Heart right ventricle (tissue), 16 donors: ENCODE data around the gene MPZ. TPM values are rescaled to one million over a fixed set of nuclear protein-coding genes. Genes with fewer than 3 reads are reported as not detected.
A peak's percentile ranks its signal among the peaks of the same experiment; 100 is the strongest.

ENCODE experiments used
- ATAC-seq, 8 donors: fragments of 200-7000 bp; cut with Tn5 transposase; one replicate each; pipeline ENCODE4 v1.9.1; 2020; ENCODE audit warnings: mild to moderate bottlenecking in 8 of 8, moderate library complexity in 8 of 8, moderate number of reproducible peaks in 1 of 8
- DNase-seq, 2 donors: peaks; one replicate each; pipeline ENCODE4 v3.0.0-alpha.2; 2020
- H3K27ac ChIP-seq, 10 donors: fragments of 200-600 bp; sonication (generic) in 2 of 10; one replicate each; pipeline versions ENCODE4 v1.5.0 to v1.8.0; 2020 to 2022; ENCODE audit warnings: mild to moderate bottlenecking in 3 of 10
- H3K27me3 ChIP-seq, 7 donors: fragments of 200-600 bp; one replicate each; pipeline ENCODE4 v1.8.0; 2021 to 2022; ENCODE audit warnings: mild to moderate bottlenecking in 2 of 7
- H3K36me3 ChIP-seq, 9 donors: fragments of 200-600 bp; sonication (generic) in 1 of 9; one replicate each; pipeline versions ENCODE4 v1.5.0 to v1.8.0; 2020 to 2022; ENCODE audit warnings: mild to moderate bottlenecking in 2 of 9
- H3K4me1 ChIP-seq, 9 donors: fragments of 200-600 bp; sonication (generic) in 1 of 9; one replicate each; pipeline versions ENCODE4 v1.5.0 to v1.8.0; 2020 to 2022; ENCODE audit warnings: mild to moderate bottlenecking in 4 of 9
- H3K4me3 ChIP-seq, 10 donors: fragments of 200-600 bp; sonication (generic) in 2 of 10; one replicate each; pipeline versions ENCODE4 v1.5.0 to v1.8.0; 2020 to 2022; ENCODE audit warnings: mild to moderate bottlenecking in 7 of 10, moderate library complexity in 2 of 10
- H3K9me3 ChIP-seq, 11 donors: fragments of 200-600 bp in 10 of 11; sonication (generic) in 2 of 11; one replicate each; pipeline versions ENCODE4 v1.5.0 to v1.8.0; 2013 to 2022; ENCODE audit warnings: mild to moderate bottlenecking in 2 of 11, control low read depth in 1 of 11, moderate library complexity in 1 of 11
- WGBS, 2 donors: extraction: QIAGEN DNeasy Blood & Tissue Kit; methylation state at CpG; one replicate each; pipeline ENCODE4 v1.1.7; 2013; ENCODE audit warnings: inconsistent platforms in 1 of 2; 5-methylcytosine and 5-hydroxymethylcytosine counted together
- intact Hi-C, 10 donors: fragments of 100-400 bp; cut with DNase I; formaldehyde crosslinking; loops; one replicate each; pipeline versions ENCODE4 v1.11.1 to v1.14.2; 2022
- polyA plus RNA-seq, 2 donors: library from polyadenylated mRNA; stranded (reverse); fragments of 200-250 nt; gene quantifications; one replicate each; pipeline ENCODE4 v1.2.3, GENCODE V29; 2013
- total RNA-seq, 10 donors: library from RNA; stranded (reverse); fragmentation: NEBNext Ultra II Directional in 3 of 10; extraction: Animal tissue kit (Norgen Biotek cat#: 25700) in 3 of 10; gene quantifications; one replicate each; pipeline versions ENCODE4 v1.2.1 to v1.2.4, GENCODE V29; 2021 to 2023
- TF ChIP-seq, protein P1 (sequence below), 9 donors: fragments of 200-600 bp; sonication (generic) in 2 of 9; IDR thresholded peaks; one replicate each; pipeline versions ENCODE4 v1.5.0 to v1.8.0; 2021 to 2022; ENCODE audit warnings: antibody characterized with exemption in 9 of 9, mild to moderate bottlenecking in 5 of 9, moderate library complexity in 1 of 9
- donor health status: Arrhythmogenic right ventricular cardiomyopathy.
- donor health status: ischemic (EF 13 %, LVEDD 7.1; RV severe dilation, severe dysfunction).
- donor health status: healthy with polysubstance abuse.
- donor health status: DM: no; HTN: yes; CAD: no.
- donor health status: DM: no; HTN: no; CAD: no.
- donor health status: ischemic (EF 25% LVEDD 6.9; RV normal size, moderate dysfunction).
- donor health status: ischemic (EF 25% LVEDD 5.7; RV mildly dilated, moderate dysfunction).
- donor health status: healthy.
- donor health status: DM: yes; HTN: yes; CAD: no.
- donor health status: Ischemic cardiomyopathy.
- donor health status: ischemic (EF 35%, LVEDD 5.7; RV mildly dilated, moderate dysfunction).
- donor health status: nonischemic (EF 11% LVEDD 7.7; RV severe dilation, severe dysfunction).
- donor health status: DM: yes; HTN: yes; CAD: no.
- donor health status: PGD.
- donor health status: ischemic (EF 29% LVEDD 5.4; RV normal size, mild dysfunction).
- donor health status: nonischemic (EF 23%, LVEDD 6.1; RV moderate dilation, normal function).

Gene MPZ
- total and polyA plus RNA-seq, 12 donors = 1.0 to 5.6 (median 1.6) TPM

DNA sequence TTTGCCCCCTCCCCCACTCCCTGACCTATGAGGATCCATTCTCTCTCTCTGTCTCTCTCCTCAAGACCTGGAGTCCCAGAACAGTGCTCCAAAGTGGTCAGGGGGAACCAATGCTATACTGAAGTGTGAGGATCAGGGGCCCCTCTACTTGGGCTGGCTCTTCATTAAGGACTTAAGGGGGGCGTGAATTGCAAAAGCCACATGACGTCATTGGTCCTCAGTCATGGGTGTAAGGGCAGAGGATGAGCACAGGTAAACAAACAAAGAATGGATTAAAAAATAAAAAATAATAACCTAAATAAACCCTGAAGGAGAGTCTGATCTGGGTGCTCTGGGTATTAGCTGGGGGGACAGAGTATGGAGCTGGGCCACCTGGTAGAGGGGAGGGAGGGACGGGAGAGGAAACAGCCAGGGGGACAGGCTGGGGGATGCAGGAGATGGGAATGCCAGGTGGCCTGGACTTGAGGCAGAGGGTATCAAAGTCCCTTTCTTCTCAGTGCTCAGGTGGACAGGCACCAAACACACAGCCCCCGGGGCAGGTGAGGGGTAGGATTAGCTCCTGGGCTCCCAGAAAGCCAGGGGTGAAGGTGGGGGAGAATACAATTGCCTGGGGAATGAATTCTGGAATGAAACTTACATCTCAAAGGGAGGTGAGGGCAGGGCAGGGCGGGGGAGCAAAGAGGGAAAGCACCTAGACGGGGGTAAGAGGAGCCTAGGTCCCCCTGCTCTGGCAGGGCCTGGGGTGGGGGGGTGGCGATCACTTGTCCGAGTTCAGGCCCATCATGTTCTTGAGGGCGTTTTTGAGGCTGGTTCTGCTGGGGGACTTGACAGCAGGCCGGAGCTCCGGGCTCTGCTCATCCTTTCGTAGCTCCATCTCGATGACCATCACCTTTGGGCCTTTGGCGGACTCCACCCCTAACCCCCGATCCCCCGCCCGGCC lies 4.6 kb downstream of the MPZ start:
- peaks cover 0 to 14% (median 0%) of the 10 kb centered on the region in 9 donors for H3K36me3 ChIP-seq
- intact Hi-C loops = loop anchor here in 2 of 10 donors (1.0 to 5.0 kb wide), 2 partner anchors 62 to 151 kb away; partner anchors contain the start of gene CFAP126 (in 1 of the 2)
- WGBS, 2 donors = 22% methylated on average over 17 of the region's 17 CpGs
- TF ChIP-seq, protein P1, sequence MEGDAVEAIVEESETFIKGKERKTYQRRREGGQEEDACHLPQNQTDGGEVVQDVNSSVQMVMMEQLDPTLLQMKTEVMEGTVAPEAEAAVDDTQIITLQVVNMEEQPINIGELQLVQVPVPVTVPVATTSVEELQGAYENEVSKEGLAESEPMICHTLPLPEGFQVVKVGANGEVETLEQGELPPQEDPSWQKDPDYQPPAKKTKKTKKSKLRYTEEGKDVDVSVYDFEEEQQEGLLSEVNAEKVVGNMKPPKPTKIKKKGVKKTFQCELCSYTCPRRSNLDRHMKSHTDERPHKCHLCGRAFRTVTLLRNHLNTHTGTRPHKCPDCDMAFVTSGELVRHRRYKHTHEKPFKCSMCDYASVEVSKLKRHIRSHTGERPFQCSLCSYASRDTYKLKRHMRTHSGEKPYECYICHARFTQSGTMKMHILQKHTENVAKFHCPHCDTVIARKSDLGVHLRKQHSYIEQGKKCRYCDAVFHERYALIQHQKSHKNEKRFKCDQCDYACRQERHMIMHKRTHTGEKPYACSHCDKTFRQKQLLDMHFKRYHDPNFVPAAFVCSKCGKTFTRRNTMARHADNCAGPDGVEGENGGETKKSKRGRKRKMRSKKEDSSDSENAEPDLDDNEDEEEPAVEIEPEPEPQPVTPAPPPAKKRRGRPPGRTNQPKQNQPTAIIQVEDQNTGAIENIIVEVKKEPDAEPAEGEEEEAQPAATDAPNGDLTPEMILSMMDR (IDR thresholded peaks at IDR 0.05) = no peak
- ATAC-seq = peak in 3 of 8 donors; percentile 2 to 34 (median 12)
- DNase-seq = no peak
- peak overlapping the region; percentile 51 to 75 (median 62) for H3K4me3 ChIP-seq
- H3K9me3 ChIP-seq = no peaks in the 10 kb centered on the region
- peak overlapping the region in 8 of 10 donors; percentile 28 to 93 (median 62) for H3K27ac ChIP-seq
- H3K27me3 ChIP-seq = peaks cover 0 to 3% (median 0%) of the 10 kb centered on the region in 7 donors
- H3K4me1 ChIP-seq = peaks cover 0 to 52% (median 13%) of the 10 kb centered on the region in 9 donors

DNA sequence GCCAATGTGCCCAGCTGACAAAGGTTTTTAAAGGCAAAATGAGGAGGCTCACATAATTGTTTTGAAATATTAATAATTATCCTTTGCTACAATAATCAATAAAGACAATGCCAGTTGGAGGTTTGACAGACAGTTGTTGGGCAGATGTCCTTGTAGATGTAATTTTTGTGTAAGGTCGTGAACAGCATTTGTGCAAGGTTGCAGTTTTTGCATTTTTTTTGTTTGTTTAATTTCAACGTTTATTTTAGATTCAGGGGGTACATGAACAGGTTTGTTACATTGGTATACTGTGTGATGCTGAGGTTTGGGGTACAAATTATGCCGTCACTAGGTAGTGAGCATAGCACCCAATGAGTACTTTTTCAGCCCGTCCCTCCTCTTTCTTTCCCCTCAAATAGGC lies 9.3 kb downstream of the MPZ start:
- ATAC-seq = no peak
- Histone ChIP-seq H3K27me3 (no peaks in the 10 kb centered on the region), H3K27ac (no peak overlapping the region), H3K4me3 (no peak overlapping the region), H3K9me3 (no peaks in the 10 kb centered on the region), H3K4me1 (peaks cover 0 to 45% (median 9%) of the 10 kb centered on the region in 9 donors), H3K36me3 (peaks cover 0 to 14% (median 0%) of the 10 kb centered on the region in 9 donors)
- no peak for DNase-seq
- TF ChIP-seq, protein P1 (IDR thresholded peaks at IDR 0.05) = no peak
- intact Hi-C loops = no loop called here
- 84 to 92% methylated on average over 4 of the region's 4 CpGs for WGBS, 2 donors

DNA sequence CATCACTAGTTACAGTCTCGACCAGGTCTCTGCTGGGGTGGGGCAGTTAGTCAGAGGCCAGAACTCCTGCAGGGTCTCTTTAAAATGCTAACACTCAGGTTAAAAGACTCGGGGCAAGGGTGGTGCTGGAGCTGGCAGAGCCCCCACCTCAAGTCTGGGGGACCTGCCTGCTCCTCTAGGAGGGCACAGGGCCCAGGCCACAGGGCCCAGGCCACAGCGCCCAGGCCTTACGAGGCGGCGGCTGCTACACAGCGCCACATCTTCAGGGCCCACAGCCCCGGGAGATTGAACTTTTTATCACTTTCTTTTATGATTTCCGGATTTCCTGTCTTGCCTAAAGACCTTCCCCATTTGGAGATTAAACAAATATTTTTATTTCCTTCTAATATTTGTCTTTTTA lies 10.4 kb downstream of the MPZ start:
- intact Hi-C loops = no loop called here
- H3K36me3 ChIP-seq = peaks cover 0 to 14% (median 0%) of the 10 kb centered on the region in 9 donors
- WGBS, 2 donors = 76 to 81% methylated on average over 9 of the region's 9 CpGs
- no peaks in the 10 kb centered on the region for H3K27me3 ChIP-seq
- TF ChIP-seq, protein P1 (IDR thresholded peaks at IDR 0.05) = no peak
- H3K4me1 ChIP-seq = peaks cover 0 to 35% (median 0%) of the 10 kb centered on the region in 9 donors
- no peak overlapping the region for H3K27ac ChIP-seq
- ATAC-seq (no peak), DNase-seq (no peak)
- H3K9me3 ChIP-seq = no peaks in the 10 kb centered on the region
- H3K4me3 ChIP-seq = no peak overlapping the region

DNA sequence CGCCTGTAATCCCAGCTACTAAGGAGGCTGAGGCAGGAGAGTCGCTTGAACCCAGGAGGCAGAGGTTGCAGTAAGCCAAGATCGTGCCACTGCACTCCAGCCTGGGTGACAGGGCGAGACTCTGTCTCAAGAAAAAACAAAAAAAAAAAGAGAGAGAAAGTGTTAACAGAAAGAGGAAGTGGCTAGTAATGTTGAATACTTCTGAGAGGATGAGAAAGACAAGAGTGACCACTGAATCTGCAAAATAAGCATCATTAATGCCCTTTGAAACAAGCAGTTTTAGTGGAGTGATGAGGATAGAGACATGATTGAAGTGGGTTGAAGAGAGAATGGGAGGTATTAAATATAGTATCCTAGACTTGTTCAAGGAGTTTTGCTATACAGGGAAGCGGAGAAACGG lies 11.7 kb downstream of the MPZ start:
- Histone ChIP-seq H3K9me3 (no peaks in the 10 kb centered on the region), H3K4me3 (no peak overlapping the region), H3K27ac (no peak overlapping the region), H3K36me3 (peaks cover 0 to 3% (median 0%) of the 10 kb centered on the region in 9 donors), H3K27me3 (no peaks in the 10 kb centered on the region), H3K4me1 (peaks cover 0 to 23% (median 0%) of the 10 kb centered on the region in 9 donors)
- WGBS, 2 donors = 91 to 92% methylated on average over 6 of the region's 6 CpGs
- DNase-seq (no peak), ATAC-seq (no peak)
- TF ChIP-seq, protein P1 (IDR thresholded peaks at IDR 0.05) = no peak
- intact Hi-C loops = no loop called here
